Colonic mucosa (tissue), 4 donors: ENCODE results near the gene PLSCR2. TPM values are rescaled to one million over a fixed set of nuclear protein-coding genes. Genes with fewer than 3 reads are reported as not detected.
"Not testable (repeated sequence)": the region's sequence is repeated elsewhere in the genome, so short reads cannot be mapped to it uniquely, and the experiment has no call there.

Source experiments
- DNase-seq: peaks from one replicate; pipeline ENCODE4 v3.0.0-alpha.2; 2020
- H3K27ac ChIP-seq: fragments of 200-600 bp; one replicate; pipeline ENCODE4 v1.8.0; 2021
- H3K27me3 ChIP-seq: fragments of 200-600 bp; one replicate; pipeline ENCODE4 v1.8.0; 2021
- H3K36me3 ChIP-seq: fragments of 200-600 bp; one replicate; pipeline ENCODE4 v1.8.0; 2021
- H3K4me1 ChIP-seq: fragments of 200-600 bp; one replicate; pipeline ENCODE4 v1.8.0; 2021; ENCODE audit warnings: mild to moderate bottlenecking
- H3K4me3 ChIP-seq: fragments of 200-600 bp; one replicate; pipeline ENCODE4 v1.8.0; 2021
- H3K9ac ChIP-seq, 2 donors: one replicate each; pipeline ENCODE4 v1.7.0; 2013; ENCODE audit warnings: control low read depth in 2 of 2, low read depth in 2 of 2, low read length in 2 of 2
- H3K9me3 ChIP-seq: fragments of 200-600 bp; one replicate; pipeline ENCODE4 v1.8.0; 2021
- intact Hi-C: fragments of 100-400 bp; cut with DNase I; formaldehyde crosslinking; loops from one replicate; pipeline ENCODE4 v1.14.1; 2022
- total RNA-seq, 2 donors: library from RNA; stranded (reverse); fragmentation: NEBNext Ultra II Directional in 1 of 2; extraction: Animal tissue kit (Norgen Biotek cat#: 25700) in 1 of 2; gene quantifications; one replicate each; pipeline ENCODE4 v1.2.1, GENCODE V29; 2021
- TF ChIP-seq, protein P1 (sequence below): fragments of 200-600 bp; IDR thresholded peaks from one replicate; pipeline ENCODE4 v1.8.0; 2022; ENCODE audit warnings: antibody characterized with exemption, mild to moderate bottlenecking
- donor health status: healthy.
- donor health status: DM: no; HTN: no; CAD: no.
- donor health status: DM: no; HTN: no; CAD: no.

Gene PLSCR2
- total RNA-seq, 2 donors from 2014 or later, result 0.90 to 0.94 TPM

DNA sequence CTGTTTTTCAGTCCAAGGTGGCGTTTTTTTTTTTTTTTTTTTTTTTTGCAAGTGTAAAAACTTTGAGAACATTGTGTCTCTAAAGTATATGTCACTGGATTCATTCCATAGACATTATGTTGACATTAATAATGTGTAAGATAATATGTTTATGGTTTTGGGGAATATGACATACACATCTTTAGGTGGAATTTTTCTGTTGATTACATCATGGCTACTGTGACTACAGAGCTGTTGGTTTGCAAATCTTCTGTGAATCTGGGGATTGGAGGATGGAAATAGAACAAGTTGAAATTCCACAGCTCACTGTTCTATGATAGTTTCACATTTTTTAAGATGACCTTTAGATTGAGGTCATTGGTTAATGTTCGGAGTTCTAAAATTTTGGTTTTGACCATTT, 24.4 kb upstream of the PLSCR2 start:
- DNase-seq, result no peak
- Histone ChIP-seq H3K27ac (no peak overlapping the region), H3K9ac (no peak overlapping the region), H3K4me1 (no peaks in the 10 kb centered on the region), H3K36me3 (no peaks in the 10 kb centered on the region), H3K4me3 (no peak overlapping the region), H3K27me3 (no peaks in the 10 kb centered on the region), H3K9me3 (no peaks in the 10 kb centered on the region)
- TF ChIP-seq, protein P1, sequence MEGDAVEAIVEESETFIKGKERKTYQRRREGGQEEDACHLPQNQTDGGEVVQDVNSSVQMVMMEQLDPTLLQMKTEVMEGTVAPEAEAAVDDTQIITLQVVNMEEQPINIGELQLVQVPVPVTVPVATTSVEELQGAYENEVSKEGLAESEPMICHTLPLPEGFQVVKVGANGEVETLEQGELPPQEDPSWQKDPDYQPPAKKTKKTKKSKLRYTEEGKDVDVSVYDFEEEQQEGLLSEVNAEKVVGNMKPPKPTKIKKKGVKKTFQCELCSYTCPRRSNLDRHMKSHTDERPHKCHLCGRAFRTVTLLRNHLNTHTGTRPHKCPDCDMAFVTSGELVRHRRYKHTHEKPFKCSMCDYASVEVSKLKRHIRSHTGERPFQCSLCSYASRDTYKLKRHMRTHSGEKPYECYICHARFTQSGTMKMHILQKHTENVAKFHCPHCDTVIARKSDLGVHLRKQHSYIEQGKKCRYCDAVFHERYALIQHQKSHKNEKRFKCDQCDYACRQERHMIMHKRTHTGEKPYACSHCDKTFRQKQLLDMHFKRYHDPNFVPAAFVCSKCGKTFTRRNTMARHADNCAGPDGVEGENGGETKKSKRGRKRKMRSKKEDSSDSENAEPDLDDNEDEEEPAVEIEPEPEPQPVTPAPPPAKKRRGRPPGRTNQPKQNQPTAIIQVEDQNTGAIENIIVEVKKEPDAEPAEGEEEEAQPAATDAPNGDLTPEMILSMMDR, result no peak
- intact Hi-C loops, result no loop called here

DNA sequence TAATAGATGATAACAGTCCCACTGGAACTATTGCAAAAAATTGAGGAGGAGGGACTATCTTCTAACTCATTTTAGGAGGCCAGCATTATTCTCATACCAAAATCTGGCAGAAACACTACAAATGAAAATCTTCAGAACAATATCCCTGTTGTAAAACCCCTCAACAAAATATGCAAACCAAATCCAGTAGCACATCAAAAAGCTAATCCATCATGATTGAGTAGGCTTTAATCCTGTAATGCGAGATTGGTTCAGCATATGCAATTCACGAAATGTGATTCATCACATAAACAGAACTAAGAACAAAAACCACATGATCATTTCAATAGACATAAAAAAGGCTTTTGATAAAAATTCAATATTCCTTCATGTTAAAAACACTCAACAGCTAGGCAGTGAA, 23.9 kb upstream of the PLSCR2 start:
- intact Hi-C loops, result no loop called here
- Histone ChIP-seq H3K4me3 (no peak overlapping the region), H3K27me3 (no peaks in the 10 kb centered on the region), H3K27ac (no peak overlapping the region), H3K36me3 (no peaks in the 10 kb centered on the region), H3K9me3 (no peaks in the 10 kb centered on the region), H3K9ac (no peak overlapping the region), H3K4me1 (no peaks in the 10 kb centered on the region)
- TF ChIP-seq, protein P1, result no peak
- no peak for DNase-seq

DNA sequence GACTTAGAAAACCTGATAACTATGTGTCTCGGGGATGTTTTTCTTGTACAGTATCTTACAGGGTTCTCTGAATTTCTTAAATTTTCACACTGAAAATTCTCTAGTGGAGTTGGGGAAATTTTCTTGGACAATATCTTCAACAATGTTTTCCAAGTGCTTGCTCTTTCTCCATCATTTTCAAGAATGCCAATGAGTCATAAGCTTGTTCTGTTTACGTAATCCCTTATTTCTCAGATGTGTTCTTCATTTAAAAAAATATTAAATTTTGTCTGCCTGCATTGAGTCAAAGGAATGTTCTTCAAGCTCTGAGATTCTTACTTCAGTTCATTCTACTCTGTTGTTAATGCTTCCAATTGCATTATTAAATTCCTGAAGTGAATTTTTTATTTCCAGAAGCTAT, 21.9 kb upstream of the PLSCR2 start:
- TF ChIP-seq, protein P1, result no peak
- DNase-seq, result no peak
- Histone ChIP-seq H3K27me3 (no peaks in the 10 kb centered on the region), H3K9ac (no peak overlapping the region), H3K9me3 (no peaks in the 10 kb centered on the region), H3K4me1 (no peaks in the 10 kb centered on the region), H3K36me3 (no peaks in the 10 kb centered on the region), H3K4me3 (no peak overlapping the region), H3K27ac (no peak overlapping the region)
- intact Hi-C loops, result no loop called here

DNA sequence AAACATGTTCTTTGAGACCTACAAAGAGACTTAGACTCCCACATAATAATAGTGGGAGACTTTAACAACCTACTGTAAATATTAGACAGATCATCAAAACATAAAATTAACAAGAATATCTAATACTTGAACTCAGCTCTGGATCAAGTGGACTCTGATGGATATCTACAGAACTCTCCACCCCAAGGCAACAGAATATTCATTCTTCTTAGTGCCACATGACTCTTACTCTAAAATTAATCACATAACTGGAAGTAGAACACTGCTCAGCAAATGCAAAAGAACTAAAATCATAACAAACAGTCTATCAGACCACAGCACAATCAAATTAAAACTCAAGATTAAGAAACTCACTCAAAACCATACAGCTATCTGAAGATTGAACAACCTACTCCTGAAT, 15.9 kb upstream of the PLSCR2 start:
- TF ChIP-seq, protein P1, result no peak
- Histone ChIP-seq H3K9me3 (no peaks in the 10 kb centered on the region), H3K36me3 (no peaks in the 10 kb centered on the region), H3K9ac (no peak overlapping the region), H3K27me3 (no peaks in the 10 kb centered on the region), H3K27ac (no peak overlapping the region), H3K4me1 (no peaks in the 10 kb centered on the region), H3K4me3 (no peak overlapping the region)
- intact Hi-C loops, result no loop called here
- DNase-seq, result no peak

DNA sequence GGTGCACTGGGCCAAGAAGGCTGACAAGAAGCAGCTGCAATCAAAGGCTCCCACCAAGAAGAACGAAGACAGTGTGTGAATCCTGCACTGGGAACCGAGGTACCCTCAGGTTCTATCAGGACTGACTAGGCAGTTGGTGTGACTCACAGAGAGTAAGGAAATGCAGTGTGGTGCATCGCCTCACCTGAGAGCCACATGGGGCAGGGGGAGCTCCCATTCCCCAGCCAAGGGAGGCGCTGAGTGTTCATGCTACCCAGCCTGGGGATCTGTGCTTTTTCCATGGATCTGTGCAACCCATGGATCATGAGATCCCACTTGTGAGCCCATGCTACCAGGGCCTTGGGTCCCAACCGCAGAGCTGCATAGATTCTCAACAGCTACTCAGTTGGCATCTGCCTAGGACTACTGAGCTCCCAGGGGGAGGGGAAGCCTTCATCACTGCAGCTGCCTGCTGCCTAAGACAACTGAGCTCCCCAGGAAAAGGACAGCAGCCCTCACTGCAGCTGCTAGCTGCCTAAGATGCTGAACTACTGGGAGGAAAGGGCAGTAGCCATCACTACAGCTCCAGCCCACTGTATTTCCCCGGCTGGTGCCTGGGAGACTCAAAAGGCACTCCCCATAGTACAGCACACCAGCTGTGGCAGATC, 6.9 kb upstream of the PLSCR2 start:
- Histone ChIP-seq H3K9me3 (no peaks in the 10 kb centered on the region), H3K36me3 (no peaks in the 10 kb centered on the region), H3K9ac (no peak overlapping the region), H3K4me3 (no peak overlapping the region), H3K27ac (no peak overlapping the region), H3K27me3 (no peaks in the 10 kb centered on the region), H3K4me1 (no peaks in the 10 kb centered on the region)
- DNase-seq, result no peak
- intact Hi-C loops, result no loop called here
- TF ChIP-seq, protein P1, result no peak

DNA sequence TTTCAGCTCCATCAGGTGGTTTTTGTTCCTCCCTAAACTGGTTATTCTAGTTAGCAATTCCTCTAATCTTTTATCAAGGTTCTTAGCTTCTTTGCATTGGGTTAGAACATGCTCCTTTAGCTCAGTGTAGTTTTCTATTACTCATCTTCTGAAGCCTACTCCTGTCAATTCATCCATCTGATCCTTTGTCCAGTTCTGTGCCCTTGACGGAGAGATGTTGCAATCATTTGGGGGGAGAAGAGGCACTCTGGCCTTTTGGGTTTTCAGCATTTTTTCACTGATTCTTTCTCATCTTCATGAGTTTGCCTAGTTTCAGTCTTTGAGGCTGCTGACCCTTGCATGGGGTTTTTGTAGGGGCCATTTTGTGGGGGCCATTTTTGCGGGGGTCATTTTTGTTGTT, 5.6 kb upstream of the PLSCR2 start:
- H3K27ac ChIP-seq, H3K4me3 ChIP-seq, intact Hi-C loops, DNase-seq, H3K9ac ChIP-seq, H3K4me1 ChIP-seq, H3K36me3 ChIP-seq, H3K27me3 ChIP-seq, H3K9me3 ChIP-seq: not testable (repeated sequence)
